ENCODE data around the gene LRCH1. TPM values are rescaled to one million over a fixed set of nuclear protein-coding genes. Genes with fewer than 3 reads are reported as not detected.

Gene LRCH1
- total and polyA plus RNA-seq, 2 of the 13 experiments (the other 11 are each of a cell fraction or from before 2014, with no cell fraction given): 4.1 to 12.6 TPM

GRCh38 chr13:46796515-46797474 is 243.8 kb downstream of the LRCH1 start, which contains the start of gene ESD (continued):
- TF ChIP-seq MEIS1 (CRISPR knock-in tag; IDR thresholded peaks at IDR 0.05; ENCODE audit: borderline replicate concordance) (no peak), AHR (CRISPR knock-in tag; IDR thresholded peaks at IDR 0.05) (peak; percentile 48; the same call in 1 of the 2 replicates), ZSCAN21 (CRISPR knock-in tag; IDR thresholded peaks at IDR 0.05; ENCODE audit: borderline replicate concordance) (peak; percentile 82), SETDB1 (CRISPR knock-in tag; IDR thresholded peaks at IDR 0.05; ENCODE audit: borderline replicate concordance) (no peak), ZFP36L2 (CRISPR knock-in tag; IDR thresholded peaks at IDR 0.05) (no peak), KLF9 (CRISPR knock-in tag; IDR thresholded peaks at IDR 0.05; ENCODE audit: low read depth) (no peak), ATF7-NPFF (CRISPR knock-in tag; IDR thresholded peaks at IDR 0.05; ENCODE audit: low read depth) (peak; percentile 61; the same call in 1 of the 2 replicates), NFIB (CRISPR knock-in tag; IDR thresholded peaks at IDR 0.05; ENCODE audit: borderline replicate concordance) (no peak), ZNF12 (CRISPR knock-in tag; IDR thresholded peaks at IDR 0.05) (no peak), ZNF276 (CRISPR knock-in tag; IDR thresholded peaks at IDR 0.05; ENCODE audit: low read depth) (no peak), PRMT3 (CRISPR knock-in tag; IDR thresholded peaks at IDR 0.05; ENCODE audit: borderline replicate concordance, low read depth) (0 out of 2 replicates have a peak, but pooled peaks have one; percentile 49), CERS6 (CRISPR knock-in tag; IDR thresholded peaks at IDR 0.05) (0 out of 2 replicates have a peak, but pooled peaks have one; percentile 61), SOX13 (IDR thresholded peaks at IDR 0.05) (no peak), SOX13 (CRISPR knock-in tag; conservative IDR thresholded peaks at IDR 0.05 in 1 of 2, IDR thresholded peaks at IDR 0.05 in 1 of 2) (0 out of 4 replicates have a peak, but pooled peaks of 1 of the 2 experiments have one; percentile 18), ZNF264 (CRISPR knock-in tag; IDR thresholded peaks at IDR 0.05) (peak; percentile 87), ZNF383 (CRISPR knock-in tag; IDR thresholded peaks at IDR 0.05; ENCODE audit: borderline replicate concordance) (no peak), ZFP90 (CRISPR knock-in tag; IDR thresholded peaks at IDR 0.05; ENCODE audit: borderline replicate concordance) (peak; percentile 20; the same call in 1 of the 2 replicates), ZBTB49 (CRISPR knock-in tag; IDR thresholded peaks at IDR 0.05; ENCODE audit: borderline replicate concordance) (no peak), DR1 (CRISPR knock-in tag; IDR thresholded peaks at IDR 0.05) (peak; percentile 57), FOXA1 (IDR thresholded peaks at IDR 0.05) (no peak), FOXA1 (CRISPR knock-in tag; IDR thresholded peaks at IDR 0.05) (0 out of 2 replicates have a peak, but pooled peaks have one; percentile 6), MEIS2 (CRISPR knock-in tag; IDR thresholded peaks at IDR 0.05) (peak; percentile 43), ZMYM4 (CRISPR knock-in tag; IDR thresholded peaks at IDR 0.05) (peak; percentile 85), CREM (IDR thresholded peaks at IDR 0.05) (no peak; the same call in 1 of the 2 replicates), CREM (CRISPR knock-in tag; IDR thresholded peaks at IDR 0.05) (no peak)

Data from HepG2 (cell line).